WERI-Rb-1 (cell line): ENCODE data around the gene RALGPS1.
A peak's percentile ranks its signal among the peaks of the same experiment; 100 is the strongest.

Source experiments
- DNase-seq: peaks from one replicate; pipeline ENCODE4 v3.0.0-alpha.2; 2020
- H3K27ac ChIP-seq: fragments of 250-450 bp; sonication (Bioruptor Pico); 2 replicates; pipeline ENCODE4 v1.5.1; 2020; ENCODE audit warnings: mild to moderate bottlenecking, moderate library complexity
- H3K27me3 ChIP-seq: fragments of 250-450 bp; sonication (Bioruptor Pico); 2 replicates; pipeline ENCODE4 v1.5.1; 2021; ENCODE audit warnings: mild to moderate bottlenecking, low read depth, moderate library complexity; ENCODE audit not compliant: insufficient read depth, severe bottlenecking
- H3K36me3 ChIP-seq: fragments of 250-450 bp; sonication (Bioruptor Pico); 2 replicates; pipeline ENCODE4 v1.5.1; 2020; ENCODE audit warnings: mild to moderate bottlenecking, moderate library complexity
- H3K4me3 ChIP-seq: 2 replicates; pipeline ENCODE4 v1.5.1; 2011; ENCODE audit warnings: low read depth, mild to moderate bottlenecking, control low read depth, low read length
- H3K9me3 ChIP-seq: fragments of 250-450 bp; sonication (Bioruptor Pico); 2 replicates; pipeline ENCODE4 v1.5.1; 2021; ENCODE audit warnings: mild to moderate bottlenecking, moderate library complexity; ENCODE audit not compliant: severe bottlenecking
- CTCF ChIP-seq: IDR thresholded peaks from 2 replicates; pipeline ENCODE4 v1.5.1; 2011; ENCODE audit warnings: low read depth, mild to moderate bottlenecking, control low read depth, inconsistent platforms, low read length

Gene RALGPS1

GRCh38 chr9:127162046-127162863, 247.7 kb downstream of the RALGPS1 start:
- no peak for DNase-seq
- no peaks in the 10 kb centered on the region for H3K27me3 ChIP-seq
- H3K27ac ChIP-seq, result no peak overlapping the region
- no peaks in the 10 kb centered on the region for H3K36me3 ChIP-seq
- TF ChIP-seq CTCF, result no peak
- no peak overlapping the region for H3K4me3 ChIP-seq
- H3K9me3 ChIP-seq, result no peaks in the 10 kb centered on the region

- no peaks in the 10 kb centered on the region for H3K36me3 ChIP-seq
- no peaks in the 10 kb centered on the region for H3K27me3 ChIP-seq
- no peaks in the 10 kb centered on the region for H3K9me3 ChIP-seq
- H3K27ac ChIP-seq, result no peak overlapping the region
- TF ChIP-seq CTCF, result no peak
- H3K4me3 ChIP-seq, result no peak overlapping the region
- no peak for DNase-seq
Measured at GRCh38 chr9:127162864-127163365, 248.3 kb downstream of the RALGPS1 start.

- DNase-seq, result no peak
- no peaks in the 10 kb centered on the region for H3K9me3 ChIP-seq
- no peak overlapping the region for H3K27ac ChIP-seq
- no peak for TF ChIP-seq CTCF
- H3K27me3 ChIP-seq, result no peaks in the 10 kb centered on the region
- H3K4me3 ChIP-seq, result no peak overlapping the region
- no peaks in the 10 kb centered on the region for H3K36me3 ChIP-seq
Measured at GRCh38 chr9:127163409-127163808, 248.8 kb downstream of the RALGPS1 start.

- H3K4me3 ChIP-seq, result no peak overlapping the region
- TF ChIP-seq CTCF, result no peak
- peak overlapping the region; percentile 19; the same call in 1 of the 2 replicates for H3K27ac ChIP-seq
Measured at GRCh38 chr9:127165116-127165515, 250.5 kb downstream of the RALGPS1 start.

GRCh38 chr9:127166111-127166510, 251.5 kb downstream of the RALGPS1 start:
- 0 out of 2 replicates have a peak, but pooled peaks cover 6% of the 10 kb centered on the region for H3K36me3 ChIP-seq
- DNase-seq, result no peak
- no peaks in the 10 kb centered on the region for H3K27me3 ChIP-seq
- TF ChIP-seq CTCF, result no peak
- no peak overlapping the region for H3K27ac ChIP-seq
- no peaks in the 10 kb centered on the region for H3K9me3 ChIP-seq
- no peak overlapping the region for H3K4me3 ChIP-seq

More at GRCh38 chr9:127165116-127165515, 250.5 kb downstream of the RALGPS1 start:
- no peaks in the 10 kb centered on the region for H3K9me3 ChIP-seq
- 0 out of 2 replicates have a peak, but pooled peaks cover 6% of the 10 kb centered on the region for H3K36me3 ChIP-seq
- DNase-seq, result peak; percentile 85
- H3K27me3 ChIP-seq, result no peaks in the 10 kb centered on the region
